Left renal cortex interstitium (tissue), 4 donors: ENCODE results near the gene XPO6. TPM values are rescaled to one million over a fixed set of nuclear protein-coding genes. Genes with fewer than 3 reads are reported as not detected.

ENCODE experiments used
- DNase-seq, 4 donors: peaks; one replicate each; pipeline ENCODE4 v3.0.0-alpha.2; 2013; ENCODE audit warnings: low read depth in 4 of 4, low spot score in 2 of 4, missing footprints in 1 of 4
- polyA plus RNA-seq, 4 donors: library from polyadenylated mRNA; unstranded; fragments of 120-200 nt; gene quantifications; one replicate each; pipeline ENCODE4 v1.2.1, GENCODE V29; 2013; ENCODE audit not compliant: insufficient read length in 4 of 4

The XPO6 gene
- polyA plus RNA-seq, 4 donors, result 72.3 to 91.7 (median 87.6) TPM

DNA sequence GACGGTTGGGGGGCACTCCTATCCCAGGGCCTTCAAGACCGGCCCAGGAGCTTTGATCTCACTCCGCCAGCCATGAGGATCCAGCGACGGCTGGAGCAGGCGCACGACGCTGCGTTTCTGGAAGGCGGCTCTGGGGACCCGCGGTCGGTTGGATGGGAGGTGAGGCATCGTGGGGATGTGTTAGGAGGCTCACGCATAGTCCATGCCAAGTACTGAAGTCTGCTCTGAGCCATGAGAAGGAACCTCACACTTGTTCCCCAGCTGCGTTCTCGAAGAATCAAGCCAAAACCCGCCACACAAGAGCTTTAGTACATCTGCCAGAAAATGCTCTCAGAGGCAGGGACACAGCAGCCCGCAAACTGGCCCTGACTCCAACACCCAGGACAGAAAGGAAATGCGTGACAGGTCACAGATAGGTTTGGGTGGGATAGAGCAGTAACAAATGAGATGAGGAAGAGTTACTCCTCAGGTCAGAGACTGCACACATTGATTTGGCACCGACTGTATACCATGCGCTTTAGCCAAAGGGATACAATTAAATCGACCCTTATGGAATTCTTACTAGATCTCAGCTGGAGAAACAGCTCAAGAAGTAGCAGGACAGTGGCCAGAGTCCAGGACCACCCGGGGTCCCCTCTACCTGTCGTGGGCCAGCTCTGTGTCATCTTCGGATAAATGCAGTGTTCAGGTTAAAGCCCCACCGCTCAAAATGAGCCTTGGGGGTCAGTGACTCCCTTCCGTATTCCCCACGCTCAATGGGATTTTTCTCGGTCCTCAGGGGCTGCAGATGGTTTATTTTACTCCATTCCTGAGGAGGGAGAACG, 141.6 kb downstream of the XPO6 start:
- no peak for DNase-seq

DNA sequence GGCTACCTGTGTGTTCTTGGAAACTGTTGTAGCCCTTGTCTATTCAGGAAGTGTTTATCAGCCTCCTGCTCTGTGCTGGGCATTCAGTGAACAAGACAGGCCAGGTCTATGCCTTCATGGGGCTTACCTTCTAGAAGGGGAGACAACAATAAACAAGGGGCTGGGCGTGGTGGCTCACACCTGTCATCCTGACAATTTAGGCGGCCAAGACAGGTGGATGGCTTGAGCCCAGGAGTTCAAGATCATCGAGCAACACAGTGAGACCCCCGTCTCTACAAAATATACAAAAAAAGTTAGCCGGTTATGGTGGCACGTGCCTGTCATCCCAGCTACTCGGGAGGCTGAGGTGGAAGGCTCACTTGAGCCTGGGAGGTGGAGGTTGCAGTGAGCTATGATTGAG, 142.8 kb downstream of the XPO6 start:
- no peak for DNase-seq

DNA sequence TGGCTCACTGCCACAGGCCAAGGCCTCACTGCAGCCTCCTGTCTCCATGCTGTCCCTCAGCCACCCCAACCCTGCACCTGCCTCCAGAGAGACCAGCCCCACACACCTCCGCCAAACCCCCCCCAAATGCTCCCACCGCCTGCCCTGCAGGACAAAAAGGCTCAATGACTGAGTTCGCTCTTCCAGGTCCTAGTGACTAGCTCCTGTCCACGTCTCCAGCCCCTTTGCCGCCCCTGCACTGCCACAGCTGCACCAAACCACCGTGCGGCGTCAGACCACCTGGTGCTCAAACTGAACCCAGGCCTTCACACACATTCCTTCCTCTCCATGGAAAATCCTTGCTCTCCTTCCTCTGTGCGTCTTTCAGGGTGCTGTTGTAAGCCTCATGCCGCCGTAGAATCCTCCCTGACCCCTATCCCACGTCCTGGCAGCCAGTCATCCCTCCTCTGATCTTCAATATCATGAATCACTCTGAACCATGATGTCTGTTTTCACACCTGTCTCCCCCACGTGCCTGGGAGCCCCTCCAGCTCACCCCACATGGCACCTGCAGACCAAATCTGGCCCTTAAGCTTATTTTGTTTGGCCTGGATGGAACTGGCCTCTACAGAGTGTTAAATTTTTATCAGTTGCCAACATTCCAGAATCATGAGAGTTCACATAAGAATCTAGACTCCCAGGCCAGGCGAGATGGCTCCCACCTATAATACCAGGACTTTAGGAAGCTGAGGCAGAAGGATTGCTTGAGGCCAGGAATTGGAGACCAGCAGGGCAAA, 144.0 kb downstream of the XPO6 start:
- DNase-seq, result no peak

DNA sequence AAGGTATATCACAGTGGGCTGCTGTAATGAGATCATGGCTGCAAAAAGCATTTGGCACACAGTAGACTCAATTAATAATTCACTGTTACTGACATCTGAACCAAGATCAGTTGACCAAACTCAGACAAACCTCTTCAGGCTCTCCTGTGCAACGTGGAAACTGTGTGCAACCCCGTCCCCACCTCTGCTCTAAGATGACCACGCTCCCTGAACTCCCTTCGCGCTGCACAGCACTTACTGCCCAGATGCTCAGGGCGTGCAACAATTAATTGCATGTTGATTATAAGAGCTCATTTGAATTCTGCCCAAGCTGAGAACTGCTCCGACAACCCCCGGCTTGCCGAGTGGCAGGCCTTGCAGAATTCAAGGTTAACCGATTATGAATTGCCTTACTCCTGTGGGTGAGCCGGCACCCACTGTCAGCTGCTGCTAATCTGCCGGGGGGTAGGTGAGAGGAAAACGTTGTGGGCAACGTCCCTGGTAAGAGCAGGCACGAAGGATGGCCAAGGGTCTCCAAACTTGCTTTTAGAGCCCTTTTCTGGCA, 147.0 kb downstream of the XPO6 start:
- no peak for DNase-seq

DNA sequence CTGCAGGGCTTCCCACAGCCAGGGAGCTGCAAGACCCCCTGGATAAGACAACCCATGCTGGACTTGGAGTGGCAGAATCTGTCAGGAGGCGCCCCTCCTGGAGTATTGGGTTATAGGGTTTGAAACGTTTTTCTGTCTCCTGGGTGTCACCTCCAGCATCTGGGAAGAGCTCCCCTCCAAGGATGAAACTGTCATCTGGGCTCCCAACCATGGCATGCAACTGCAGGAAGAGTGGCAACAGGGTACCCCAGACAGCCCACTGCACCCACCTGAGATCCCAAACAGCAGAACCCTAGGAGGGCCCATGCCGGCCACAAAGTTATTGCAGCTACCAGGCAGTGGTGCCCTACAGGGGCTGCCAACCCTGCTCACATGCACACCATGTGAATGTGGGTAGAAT, 147.6 kb downstream of the XPO6 start:
- DNase-seq, result no peak

DNA sequence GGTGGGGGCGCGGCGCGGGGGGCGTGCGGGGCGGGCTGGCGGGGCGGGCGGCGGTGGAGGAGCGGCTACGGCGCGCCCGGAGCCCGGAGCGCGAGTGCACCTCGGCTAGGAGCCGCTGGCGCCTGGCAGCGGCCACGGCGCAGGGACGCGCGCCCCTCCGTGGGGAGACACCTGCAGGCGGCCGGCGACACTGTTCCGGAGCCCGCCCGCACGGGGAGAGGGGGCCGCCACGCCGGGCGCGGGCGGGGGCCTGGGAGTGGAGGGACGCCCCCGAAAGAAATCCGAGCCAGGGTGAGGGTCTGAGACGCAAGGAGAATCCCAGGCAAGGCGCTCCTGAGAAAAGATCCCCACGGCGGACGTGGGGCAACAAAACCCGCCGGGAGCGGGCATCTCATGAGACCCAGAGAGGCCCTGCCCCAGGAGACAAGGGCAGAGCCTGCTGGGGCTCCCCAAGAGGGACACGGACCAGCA, 148.1 kb downstream of the XPO6 start, which contains the start of gene GSG1L:
TSS of gene GSG1L (minus strand) at position 124 of the 471 bp plus-strand sequence. CDS start 290 bp downstream, outside the sequence.
- no peak for DNase-seq

DNA sequence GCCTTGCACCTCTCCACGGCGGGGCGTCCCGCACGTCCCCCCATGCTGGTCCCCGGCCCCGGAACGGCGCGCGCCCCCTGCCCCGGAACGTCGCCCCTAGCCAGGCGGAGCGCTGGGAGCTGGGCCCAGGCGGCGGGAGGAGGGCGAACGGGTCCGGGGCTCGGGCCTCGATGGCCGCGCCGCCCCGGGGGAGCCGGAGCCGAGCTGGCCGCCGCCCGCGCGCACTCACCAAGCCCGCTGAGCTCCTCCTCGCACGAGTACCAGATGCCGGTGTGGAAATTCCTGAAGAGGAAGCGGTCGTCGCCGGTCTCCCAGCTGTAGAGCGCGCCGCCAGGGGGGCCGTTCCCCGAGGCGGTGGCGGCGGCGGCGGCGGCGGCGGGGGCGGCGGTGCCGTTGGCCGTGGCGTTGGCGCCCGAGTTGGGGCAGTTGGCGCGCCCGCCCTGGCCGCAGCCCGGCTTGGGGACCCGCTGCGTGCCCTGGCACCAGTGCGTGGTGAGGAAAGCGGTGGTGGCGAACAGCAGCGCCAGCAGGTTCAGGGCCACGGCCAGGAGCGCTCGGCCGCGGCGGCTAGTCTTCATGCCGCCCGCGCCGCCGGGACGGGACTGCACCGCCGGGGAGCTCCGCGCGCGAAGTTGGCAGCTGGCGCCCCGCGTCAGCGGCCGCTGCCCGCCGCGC, 148.8 kb downstream of the XPO6 start:
- no peak for DNase-seq

DNA sequence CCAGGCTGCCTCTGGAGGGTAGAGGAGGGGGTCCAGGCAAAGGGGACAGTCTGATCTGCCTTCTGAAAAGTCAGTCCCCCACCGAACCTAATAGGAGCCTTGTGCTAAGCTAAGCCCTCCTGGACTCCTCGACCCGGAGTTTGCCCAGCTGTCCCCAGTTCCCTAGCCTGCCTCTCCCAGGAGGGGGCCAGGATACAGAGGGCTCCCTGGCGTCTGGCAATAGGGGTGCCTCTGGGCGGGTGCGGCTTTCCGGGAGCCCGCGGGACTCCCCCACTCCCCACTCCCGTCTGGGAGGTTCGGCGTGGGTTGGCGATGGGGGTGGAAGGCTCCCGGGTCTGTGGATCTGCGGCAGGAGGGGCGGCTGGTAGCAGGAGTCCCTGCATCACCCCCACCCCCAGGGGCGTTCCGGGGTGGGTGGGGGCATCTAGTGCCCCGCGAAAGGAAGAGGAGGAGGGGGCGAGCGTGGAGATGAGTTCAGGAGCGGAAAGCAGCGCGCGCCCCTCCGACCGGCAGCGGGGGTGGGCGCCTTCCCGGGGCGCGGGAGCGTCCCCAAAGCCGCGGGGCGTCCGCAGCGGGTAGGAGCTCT, 149.4 kb downstream of the XPO6 start:
- no peak for DNase-seq

DNA sequence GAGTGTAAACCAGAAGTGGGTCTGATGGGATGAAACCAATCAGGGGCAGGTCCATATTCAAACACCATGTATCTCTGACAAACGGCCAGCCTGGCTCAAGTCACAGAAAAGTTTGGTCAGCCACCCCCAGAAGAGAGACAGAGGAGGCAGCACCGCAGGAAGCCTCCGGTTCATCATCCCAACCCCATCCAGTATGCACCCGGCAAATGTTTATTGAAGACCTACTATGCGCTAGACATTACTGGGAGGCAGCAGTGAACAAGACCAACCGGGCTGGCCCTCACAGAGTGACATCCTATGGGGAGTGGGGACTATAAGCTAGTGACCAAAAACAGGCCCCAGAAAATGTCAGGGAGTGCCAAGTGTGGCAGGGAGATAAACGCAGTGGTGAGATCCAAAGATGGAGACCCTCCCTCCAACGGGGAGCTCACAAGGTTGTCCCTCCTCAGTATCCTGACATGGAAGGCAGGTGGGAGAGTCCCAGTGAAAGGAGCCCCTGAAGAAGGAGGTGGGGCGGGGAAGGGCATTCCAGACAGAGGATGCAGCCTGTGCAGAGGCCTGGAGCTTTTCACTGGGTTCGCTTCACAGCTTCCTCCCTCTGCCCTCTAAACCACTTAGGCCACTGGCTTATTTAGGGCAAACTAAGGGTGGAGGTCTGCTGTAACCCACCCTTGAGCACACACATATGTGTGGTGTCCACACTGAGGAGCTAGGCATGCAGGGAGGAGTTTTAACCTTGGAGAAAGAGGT, 150.2 kb downstream of the XPO6 start:
- DNase-seq, result no peak

DNA sequence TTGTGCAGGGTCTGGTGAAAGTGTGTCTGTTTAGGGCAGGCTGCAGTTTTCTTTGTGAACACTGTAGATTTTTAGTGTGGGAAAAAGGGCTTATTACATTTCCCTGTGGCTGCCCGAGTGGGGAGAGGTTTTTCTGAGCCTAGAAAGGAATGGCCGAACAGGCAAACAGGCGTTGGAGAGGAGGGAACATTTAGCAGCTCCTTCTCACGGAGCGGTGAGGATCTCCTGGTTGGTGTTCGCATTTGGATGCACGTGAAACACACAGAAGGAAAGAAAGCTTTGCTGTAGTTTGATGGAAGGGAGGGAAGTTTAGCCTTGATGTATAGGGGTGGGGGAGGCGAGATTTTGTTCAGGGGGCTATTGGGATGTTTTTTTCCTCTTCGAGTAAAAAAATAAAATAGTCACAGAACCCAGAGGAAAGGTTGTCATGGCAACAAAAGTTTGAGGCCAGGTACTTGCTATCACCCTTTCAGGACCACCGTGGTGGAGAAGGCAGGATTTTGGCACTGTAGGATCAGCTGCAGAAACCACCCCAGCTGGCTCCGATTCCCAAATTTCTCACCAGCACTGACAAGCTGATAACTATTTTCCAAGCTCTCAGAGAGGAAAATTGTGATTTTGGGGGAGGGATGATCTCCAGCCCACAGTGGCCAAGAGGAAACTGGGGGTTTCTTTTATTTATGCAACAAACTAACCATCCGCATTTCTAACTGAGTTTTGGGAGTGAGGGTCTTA, 151.8 kb downstream of the XPO6 start:
- no peak for DNase-seq

DNA sequence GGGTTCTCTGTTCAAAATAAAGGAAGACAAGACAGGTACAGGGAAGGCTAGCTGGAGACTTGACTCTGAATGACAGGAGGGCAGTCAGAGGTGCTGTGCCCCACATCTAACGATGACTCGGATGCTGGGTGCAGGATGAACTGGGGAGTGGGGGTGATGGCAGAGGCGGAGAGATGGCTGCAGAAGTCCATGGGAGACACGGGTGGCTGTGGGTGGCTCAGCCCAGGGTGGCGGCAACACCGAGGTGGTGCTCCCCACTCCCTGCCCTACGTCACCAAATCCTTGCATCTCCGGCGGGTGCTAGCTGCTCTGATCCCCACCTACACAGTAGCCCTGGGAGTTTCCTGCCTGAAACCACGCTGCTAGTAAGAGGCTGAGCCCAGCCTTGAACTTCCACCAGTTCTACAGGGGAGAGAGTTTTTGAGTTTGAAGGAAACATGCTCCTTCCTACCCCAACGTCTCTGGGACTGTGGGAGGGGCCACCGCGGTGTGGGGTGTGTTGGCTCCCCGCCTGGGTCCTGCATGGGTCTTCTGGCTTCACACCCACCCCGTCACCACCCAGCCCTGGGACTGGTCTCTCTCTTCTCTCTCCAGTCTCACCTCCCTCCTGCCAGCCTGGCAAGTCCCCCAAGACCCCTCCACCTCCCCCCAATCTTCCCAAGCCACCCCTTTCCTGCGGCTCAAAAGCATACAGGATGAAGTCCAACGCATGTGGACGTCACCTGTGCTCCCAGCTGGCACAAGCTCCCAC, 152.8 kb downstream of the XPO6 start:
- DNase-seq, result no peak

DNA sequence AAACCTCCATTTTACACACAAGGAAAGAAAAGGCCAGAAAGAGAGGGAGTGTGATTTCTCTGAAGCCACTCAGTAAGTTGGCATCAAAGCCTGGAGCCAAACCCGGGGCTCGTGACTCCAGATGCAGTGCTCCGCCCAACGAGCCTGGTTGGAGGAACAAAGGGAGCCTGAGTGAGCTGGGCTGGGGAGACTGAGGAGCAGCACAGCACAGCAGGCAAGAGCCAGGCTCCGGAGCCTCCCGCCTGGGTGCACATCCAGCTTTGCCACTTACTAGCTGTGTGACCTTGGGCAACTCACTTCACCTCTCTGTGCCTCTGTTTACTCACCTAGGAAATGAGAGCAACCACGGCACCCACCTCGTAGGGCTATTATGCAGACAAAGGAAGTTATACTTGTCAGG, 153.8 kb downstream of the XPO6 start:
- DNase-seq, result no peak

DNA sequence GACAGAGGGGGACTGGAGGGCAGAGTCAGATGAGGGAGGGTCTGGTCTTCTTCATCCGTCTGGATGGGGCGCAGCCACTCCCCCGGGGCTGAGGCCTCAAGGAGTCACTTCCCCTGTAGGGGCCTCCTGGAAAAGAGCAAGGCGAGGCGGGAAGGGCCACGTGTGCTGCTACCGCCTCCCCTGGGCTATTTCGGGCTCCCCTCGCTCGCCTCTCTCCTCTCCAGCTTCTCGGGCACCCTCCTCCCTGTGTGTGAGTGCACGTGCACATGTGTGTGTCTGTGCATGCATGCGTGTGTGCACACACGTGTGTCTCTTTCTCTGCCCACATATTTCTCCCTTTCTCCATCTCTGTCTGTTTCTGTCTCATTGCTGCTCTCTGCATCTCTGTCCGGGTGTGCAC, 158.3 kb downstream of the XPO6 start:
- DNase-seq, result no peak

DNA sequence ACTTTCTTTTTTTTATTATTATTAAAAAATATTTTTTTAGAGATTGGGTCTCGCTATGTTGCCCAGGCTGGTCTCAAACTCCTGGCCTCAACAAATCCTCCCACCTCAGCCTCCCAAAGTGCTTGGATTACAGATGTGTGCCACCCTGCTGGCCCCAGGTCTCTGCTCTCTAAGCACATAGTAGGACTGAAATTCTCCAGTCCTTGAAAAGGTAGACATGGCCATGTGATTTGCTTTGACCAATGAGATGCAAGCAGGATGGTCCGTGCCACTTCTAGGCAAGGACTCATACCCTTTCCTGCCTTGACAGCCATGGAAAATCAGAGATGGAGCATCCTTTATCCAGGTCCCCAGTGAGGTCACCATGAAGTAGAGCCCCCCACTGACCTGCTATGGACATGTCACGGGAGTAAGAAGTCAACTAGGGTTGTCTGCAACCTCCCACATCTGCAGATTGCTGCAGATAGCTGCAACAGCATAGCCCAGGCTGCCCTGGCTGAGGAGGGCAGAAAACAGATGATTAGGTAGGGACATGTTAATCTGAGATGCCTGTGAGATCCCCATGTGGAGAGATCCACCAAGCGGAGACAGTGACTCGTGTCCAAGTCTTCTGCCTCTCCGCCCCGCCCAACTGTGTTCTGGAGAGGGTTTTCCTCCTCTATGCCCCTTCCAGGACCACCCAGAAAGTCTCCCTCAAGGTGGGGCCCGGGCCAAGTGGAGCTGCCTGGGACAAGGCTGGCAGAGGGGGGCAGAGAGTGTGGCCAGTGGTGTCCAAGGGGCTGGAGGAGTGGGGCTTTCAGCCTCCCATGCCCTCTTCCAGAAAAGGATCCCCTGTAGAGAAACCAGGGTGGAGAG, 159.3 kb downstream of the XPO6 start:
- no peak for DNase-seq

DNA sequence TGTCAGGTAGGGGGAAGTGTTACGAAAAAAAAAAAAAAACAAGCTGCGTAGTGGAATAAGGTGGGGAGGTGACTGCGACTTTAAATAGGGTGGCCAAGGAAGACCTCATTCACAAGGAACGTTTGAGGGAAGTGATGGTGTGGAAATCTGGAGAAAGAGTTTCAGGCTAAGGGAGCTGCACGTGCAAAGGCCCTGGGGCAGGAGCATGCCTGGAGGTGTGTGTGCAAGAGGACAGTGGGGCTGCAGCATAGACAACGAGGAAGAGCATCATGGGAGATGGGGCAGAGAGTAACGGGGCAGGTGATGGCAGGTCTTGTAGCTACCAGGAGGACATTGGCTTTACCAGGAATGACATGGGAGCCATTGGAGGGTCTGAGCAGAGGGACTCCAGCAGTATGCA, 160.3 kb downstream of the XPO6 start:
- no peak for DNase-seq
